ENCODE data around the gene SUFU. TPM values are rescaled to one million over a fixed set of nuclear protein-coding genes. Genes with fewer than 3 reads are reported as not detected.

SUFU gene
- total RNA-seq, 1 donor from 2014 or later = 9.9 TPM

GRCh38 chr10:102679596-102679995 lies 175.8 kb downstream of the SUFU start:
- DNase-seq = no peak
- no peaks in the 10 kb centered on the region for H3K9me3 Mint-ChIP-seq
- peaks cover 23% of the 10 kb centered on the region for H3K4me1 Mint-ChIP-seq
- intact Hi-C loops (cut with micrococcal nuclease) = loop anchor here (5.0 kb wide), 1 partner anchor 33 kb away; the partner anchor contains the start of genes ARL3 and SFXN2
- H3K27me3 Mint-ChIP-seq = no peaks in the 10 kb centered on the region
- H3K4me3 Mint-ChIP-seq = no peak overlapping the region
- H3K36me3 Mint-ChIP-seq (ENCODE audit: low read depth) = peaks cover 10% of the 10 kb centered on the region
- H3K27ac Mint-ChIP-seq = no peak overlapping the region

GRCh38 chr10:102681696-102682095 lies 177.9 kb downstream of the SUFU start:
- peak overlapping the region; percentile 1 for H3K27ac Mint-ChIP-seq
- H3K36me3 Mint-ChIP-seq (ENCODE audit: low read depth) = peaks cover 16% of the 10 kb centered on the region
- intact Hi-C loops (cut with micrococcal nuclease) = no loop called here
- no peak overlapping the region for H3K4me3 Mint-ChIP-seq
- H3K4me1 Mint-ChIP-seq = peaks cover 12% of the 10 kb centered on the region
- no peaks in the 10 kb centered on the region for H3K9me3 Mint-ChIP-seq
- no peaks in the 10 kb centered on the region for H3K27me3 Mint-ChIP-seq
- no peak for DNase-seq

- Mint-ChIP-seq H3K4me3 (no peak overlapping the region), H3K36me3 (ENCODE audit: low read depth) (peaks cover 16% of the 10 kb centered on the region), H3K27me3 (no peaks in the 10 kb centered on the region), H3K4me1 (peaks cover 12% of the 10 kb centered on the region), H3K9me3 (no peaks in the 10 kb centered on the region), H3K27ac (no peak overlapping the region)
- intact Hi-C loops (cut with micrococcal nuclease) = no loop called here
- DNase-seq = no peak
These were observed 178.6 kb downstream of the SUFU start for GRCh38 chr10:102682416-102682815.

GRCh38 chr10:102682981-102683380 lies 179.2 kb downstream of the SUFU start:
- Mint-ChIP-seq H3K27ac (no peak overlapping the region), H3K27me3 (no peaks in the 10 kb centered on the region), H3K4me3 (no peak overlapping the region), H3K36me3 (ENCODE audit: low read depth) (peaks cover 16% of the 10 kb centered on the region), H3K9me3 (no peaks in the 10 kb centered on the region), H3K4me1 (peaks cover 12% of the 10 kb centered on the region)
- intact Hi-C loops (cut with micrococcal nuclease) = no loop called here
- DNase-seq = no peak

Other genes with a start within 250 kb of the SUFU start
- gene NFKB2, start 108.3 kb upstream of the SUFU start, total RNA-seq = 300 and 311 TPM in 2 replicates
- 10.4 and 12.1 TPM in 2 replicates for gene PSD, start 85.2 kb upstream of the SUFU start, total RNA-seq
- 14.0 and 16.4 TPM in 2 replicates for gene FBXL15, start 83.1 kb upstream of the SUFU start, total RNA-seq
- 64.2 and 67.6 TPM in 2 replicates for gene CUEDC2, start 71.4 kb upstream of the SUFU start, total RNA-seq
- gene C10orf95, start 52.4 kb upstream of the SUFU start, total RNA-seq = 0.33 and 0.52 TPM in 2 replicates
- 60.9 and 64.8 TPM in 2 replicates for gene ACTR1A, start 1.3 kb upstream of the SUFU start, total RNA-seq
- gene TRIM8, start 140.5 kb downstream of the SUFU start, total RNA-seq = 85.5 and 85.7 TPM in 2 replicates
- 6.3 and 6.4 TPM in 2 replicates for gene ARL3, start 210.4 kb downstream of the SUFU start, total RNA-seq
- 38.7 TPM in 2 replicates for gene SFXN2, start 210.7 kb downstream of the SUFU start, total RNA-seq
- gene WBP1L, start 240.0 kb downstream of the SUFU start, total RNA-seq = 15.6 and 15.8 TPM in 2 replicates